ENCODE measurements around the gene NFATC2. TPM values are rescaled to one million over a fixed set of nuclear protein-coding genes. Genes with fewer than 3 reads are reported as not detected.

NFATC2 gene
- total and polyA plus RNA-seq, 8 donors = 1.5 to 8.3 (median 4.3) TPM

- FAIRE-seq (no peak), DNase-seq (no peak), ATAC-seq (no peak)
- H3K27ac ChIP-seq = no peak overlapping the region
- H3K27me3 ChIP-seq = no peaks in the 10 kb centered on the region
- WGBS, 2 donors = 94 to 95% methylated on average over 8 of the region's 8 CpGs
- intact Hi-C loops (cut with DNase I) = no loop called here
- H3K4me1 ChIP-seq = peaks cover 0 to 8% (median 7%) of the 10 kb centered on the region in 3 donors
- H3K9me3 ChIP-seq = no peaks in the 10 kb centered on the region
- H3K4me3 ChIP-seq = no peak overlapping the region
- no peak for TF ChIP-seq CTCF (IDR thresholded peaks at IDR 0.05)
- no peaks in the 10 kb centered on the region for H3K36me3 ChIP-seq
Measured at GRCh38 chr20:51461306-51461705, 81.2 kb downstream of the NFATC2 start.

GRCh38 chr20:51460569-51461265, 81.8 kb downstream of the NFATC2 start:
- no peak for DNase-seq
- H3K27ac ChIP-seq = no peak overlapping the region
- ATAC-seq = no peak
- TF ChIP-seq CTCF (IDR thresholded peaks at IDR 0.05) = no peak
- peaks cover 3 to 11% (median 10%) of the 10 kb centered on the region in 3 donors for H3K4me1 ChIP-seq
- WGBS, 2 donors = 89 to 90% methylated on average over 13 of the region's 13 CpGs
- no peak for FAIRE-seq
- no peaks in the 10 kb centered on the region for H3K27me3 ChIP-seq
- no peaks in the 10 kb centered on the region for H3K9me3 ChIP-seq
- intact Hi-C loops (cut with DNase I) = no loop called here
- H3K4me3 ChIP-seq = no peak overlapping the region
- H3K36me3 ChIP-seq = no peaks in the 10 kb centered on the region

- Histone ChIP-seq H3K36me3 (no peaks in the 10 kb centered on the region), H3K4me1 (peaks cover 3 to 11% (median 10%) of the 10 kb centered on the region in 3 donors), H3K4me3 (no peak overlapping the region), H3K27me3 (no peaks in the 10 kb centered on the region), H3K27ac (no peak overlapping the region), H3K9me3 (no peaks in the 10 kb centered on the region)
- ATAC-seq = no peak
- DNase-seq = no peak
- FAIRE-seq = no peak
- TF ChIP-seq CTCF (IDR thresholded peaks at IDR 0.05) = no peak
- intact Hi-C loops (cut with DNase I) = no loop called here
- 94 to 98% methylated on average over 3 of the region's 3 CpGs for WGBS, 2 donors
Measured at GRCh38 chr20:51460163-51460562, 82.4 kb downstream of the NFATC2 start.

- DNase-seq (no peak), FAIRE-seq (no peak), ATAC-seq (no peak)
- no peak for TF ChIP-seq CTCF (IDR thresholded peaks at IDR 0.05)
- intact Hi-C loops (cut with DNase I) = no loop called here
- WGBS, 2 donors = 93 to 96% methylated on average over 13 of the region's 13 CpGs
- H3K9me3 ChIP-seq = no peaks in the 10 kb centered on the region
- no peak overlapping the region for H3K4me3 ChIP-seq
- H3K27me3 ChIP-seq = no peaks in the 10 kb centered on the region
- no peak overlapping the region for H3K27ac ChIP-seq
- H3K36me3 ChIP-seq = no peaks in the 10 kb centered on the region
- H3K4me1 ChIP-seq = peaks cover 3 to 11% (median 10%) of the 10 kb centered on the region in 3 donors
Measured at GRCh38 chr20:51458751-51459439, 83.6 kb downstream of the NFATC2 start.

GRCh38 chr20:51457533-51457932, 85.0 kb downstream of the NFATC2 start:
- 89 to 92% methylated on average over 3 of the region's 3 CpGs for WGBS, 2 donors
- FAIRE-seq = no peak
- DNase-seq = no peak
- intact Hi-C loops (cut with DNase I) = no loop called here
- H3K27ac ChIP-seq = no peak overlapping the region
- TF ChIP-seq CTCF (IDR thresholded peaks at IDR 0.05) = no peak
- no peak for ATAC-seq
- no peaks in the 10 kb centered on the region for H3K9me3 ChIP-seq
- H3K4me3 ChIP-seq = no peak overlapping the region
- no peaks in the 10 kb centered on the region for H3K36me3 ChIP-seq
- no peaks in the 10 kb centered on the region for H3K27me3 ChIP-seq
- peaks cover 3 to 11% (median 10%) of the 10 kb centered on the region in 3 donors for H3K4me1 ChIP-seq

All from pancreas (tissue), 10 donors.